ENCODE data around the gene MACF1. TPM values are rescaled to one million over a fixed set of nuclear protein-coding genes. Genes with fewer than 3 reads are reported as not detected.
"Not testable (repeated sequence)": the region's sequence is repeated elsewhere in the genome, so short reads cannot be mapped to it uniquely, and the experiment has no call there.

The MACF1 gene
- total RNA-seq, result 396 and 424 TPM in 2 replicates

GRCh38 chr1:39204441-39205081 lies at the start of gene MACF1:
Gene MACF1 (plus strand): TSS chr1:39204695. CDS start chr1:39205023, 328 bp downstream.
- intact Hi-C loops (cut with micrococcal nuclease), result loop anchor here (1.0 kb wide), 2 partner anchors 8 to 11 kb away; no protein-coding TSS in a partner anchor

GRCh38 chr1:39157304-39157703 lies 47.2 kb upstream of the MACF1 start:
- intact Hi-C loops (cut with micrococcal nuclease), result no loop called here

- intact Hi-C loops (cut with micrococcal nuclease), result no loop called here
These were observed 46.0 kb upstream of the MACF1 start for GRCh38 chr1:39158327-39159086.

- intact Hi-C loops (cut with micrococcal nuclease), result no loop called here
These were observed 45.1 kb upstream of the MACF1 start for GRCh38 chr1:39159224-39160036.

GRCh38 chr1:39160703-39161102 lies 43.8 kb upstream of the MACF1 start:
- intact Hi-C loops (cut with micrococcal nuclease), result no loop called here

GRCh38 chr1:39161811-39162210 lies 42.7 kb upstream of the MACF1 start:
- intact Hi-C loops (cut with micrococcal nuclease), result not testable (repeated sequence)

GRCh38 chr1:39163469-39163868 lies 41.0 kb upstream of the MACF1 start:
- intact Hi-C loops (cut with micrococcal nuclease), result no loop called here

- intact Hi-C loops (cut with micrococcal nuclease), result no loop called here
These were observed 40.2 kb upstream of the MACF1 start for GRCh38 chr1:39164256-39164655.

GRCh38 chr1:39165049-39165448 lies 39.4 kb upstream of the MACF1 start:
- intact Hi-C loops (cut with micrococcal nuclease), result no loop called here

GRCh38 chr1:39165488-39165887 lies 39.0 kb upstream of the MACF1 start:
- intact Hi-C loops (cut with micrococcal nuclease), result no loop called here

- intact Hi-C loops (cut with micrococcal nuclease), result no loop called here
These were observed 36.8 kb upstream of the MACF1 start for GRCh38 chr1:39167632-39168209.

- intact Hi-C loops (cut with micrococcal nuclease), result no loop called here
These were observed 36.0 kb upstream of the MACF1 start for GRCh38 chr1:39168301-39169080.

- intact Hi-C loops (cut with micrococcal nuclease), result no loop called here
These were observed 33.5 kb upstream of the MACF1 start for GRCh38 chr1:39170731-39171667.

GRCh38 chr1:39173119-39173994 lies 31.1 kb upstream of the MACF1 start:
- intact Hi-C loops (cut with micrococcal nuclease), result no loop called here

GRCh38 chr1:39173995-39174380 lies 30.5 kb upstream of the MACF1 start:
- intact Hi-C loops (cut with micrococcal nuclease), result no loop called here

GRCh38 chr1:39174390-39175081 lies 30.0 kb upstream of the MACF1 start:
- intact Hi-C loops (cut with micrococcal nuclease), result no loop called here

GRCh38 chr1:39177706-39178105 lies 26.8 kb upstream of the MACF1 start:
- intact Hi-C loops (cut with micrococcal nuclease), result no loop called here

Measured in T-helper 2 cell treated with Interferon-gamma antibody and Interleukin-4, amounts not matched to agents 100 ng/mL and 5 ng/mL, for 36 hours (primary cell).